ENCODE results near the gene NPTX2. TPM values are rescaled to one million over a fixed set of nuclear protein-coding genes. Genes with fewer than 3 reads are reported as not detected.

Gene NPTX2
- total RNA-seq, 2 donors from 2014 or later: 0.20 TPM; not detected in 1

DNA sequence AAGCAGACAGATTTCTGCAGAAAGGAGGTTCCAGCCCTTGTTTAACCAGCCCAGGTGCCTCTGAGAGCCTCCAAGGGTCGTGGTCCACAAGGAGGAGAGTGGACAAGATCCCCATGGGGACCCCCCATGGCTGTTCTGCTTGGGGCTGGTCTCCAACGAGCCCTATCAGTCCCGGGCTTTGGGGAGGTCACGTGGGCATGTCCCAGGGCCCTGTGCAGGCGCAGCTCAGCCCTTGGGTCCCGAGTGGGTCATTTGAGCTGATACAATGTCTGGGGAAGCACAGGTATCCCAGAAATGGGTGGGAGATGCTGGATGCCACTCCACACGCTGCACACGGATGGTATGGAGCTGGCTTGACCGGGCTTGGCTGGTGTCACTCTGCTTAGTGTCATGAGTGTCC is 57.8 kb downstream of the NPTX2 start:
- no peak overlapping the region for H3K4me3 Mint-ChIP-seq
- no peaks in the 10 kb centered on the region for H3K36me3 Mint-ChIP-seq
- no peaks in the 10 kb centered on the region for H3K9me3 Mint-ChIP-seq
- DNase-seq (ENCODE audit: low spot score) (no peak), ATAC-seq (peak in 1 of 2 donors; percentile 31)
- no peak overlapping the region for H3K27ac Mint-ChIP-seq
- no peaks in the 10 kb centered on the region for H3K4me1 Mint-ChIP-seq (ENCODE audit: low read depth in 2 of 2)
- H3K27me3 Mint-ChIP-seq: no peaks in the 10 kb centered on the region

GRCh38 chr7:98678215-98678614 is 61.1 kb downstream of the NPTX2 start:
- H3K36me3 Mint-ChIP-seq: no peaks in the 10 kb centered on the region
- H3K4me1 Mint-ChIP-seq (ENCODE audit: low read depth in 2 of 2): no peaks in the 10 kb centered on the region
- no peak for DNase-seq (ENCODE audit: low spot score)
- no peaks in the 10 kb centered on the region for H3K9me3 Mint-ChIP-seq
- no peak overlapping the region for H3K4me3 Mint-ChIP-seq
- peaks cover under 1 to 6% of the 10 kb centered on the region in 2 donors for H3K27me3 Mint-ChIP-seq
- no peak for ATAC-seq
- H3K27ac Mint-ChIP-seq: no peak overlapping the region

Other genes starting within 250 kb of the NPTX2 start
- 1 to 10 TPM in 1 of 2 donors, under 1 TPM in 1; 0.76 to 1.1 TPM for gene BAIAP2L1, start 216.2 kb upstream of the NPTX2 start, total RNA-seq